GM18511 (cell line): ENCODE results near the gene SYNE1.
"Not testable (repeated sequence)": the region's sequence is repeated elsewhere in the genome, so short reads cannot be mapped to it uniquely, and the experiment has no call there.

Experiments used
- ATAC-seq: cut with Tn5 transposase; IDR thresholded peaks from one replicate; pipeline ENCODE4 v1.9.1; 2021; ENCODE audit warnings: mild to moderate bottlenecking, moderate library complexity; ENCODE audit not compliant: unreplicated experiment

SYNE1 gene

DNA sequence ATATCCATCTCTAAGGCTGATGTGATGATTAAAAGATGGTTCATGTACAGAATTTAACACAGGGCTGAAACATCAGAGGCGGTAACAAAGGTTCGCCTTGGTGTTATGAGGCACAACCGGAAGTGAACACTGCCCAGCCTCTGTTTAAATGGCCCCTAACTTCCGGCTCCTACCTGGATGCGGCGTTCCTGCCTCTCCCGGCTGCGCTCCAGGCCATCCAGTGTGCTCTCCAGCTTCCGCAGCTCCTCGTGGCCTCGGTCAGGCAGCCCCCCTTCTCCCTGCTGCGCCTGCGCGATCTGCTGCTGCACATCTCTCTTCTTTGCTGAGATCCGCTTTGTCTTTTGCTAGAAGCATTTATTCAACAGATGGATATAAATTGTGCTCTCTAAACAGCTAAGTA lies 195.3 kb downstream of the SYNE1 start:
- no peak for ATAC-seq

DNA sequence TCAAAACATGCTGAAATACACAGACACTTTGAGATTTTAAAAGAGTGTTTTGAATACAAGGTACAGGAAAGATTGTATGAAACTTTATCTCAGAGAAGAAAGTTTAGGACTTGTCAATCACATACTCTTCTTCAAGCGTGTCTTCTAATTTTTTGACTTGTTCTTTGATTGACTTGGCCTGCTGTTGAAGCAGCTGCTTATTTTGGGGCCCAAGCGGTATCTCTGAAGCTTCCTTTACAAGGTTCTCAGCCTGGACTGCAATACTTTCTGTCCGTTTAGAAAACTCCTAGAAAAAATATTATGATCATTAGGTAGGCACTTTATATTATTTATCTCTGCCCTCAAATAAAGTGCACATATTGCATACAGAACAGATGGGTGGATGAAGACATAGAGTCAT lies 201.3 kb downstream of the SYNE1 start:
- ATAC-seq: no peak

DNA sequence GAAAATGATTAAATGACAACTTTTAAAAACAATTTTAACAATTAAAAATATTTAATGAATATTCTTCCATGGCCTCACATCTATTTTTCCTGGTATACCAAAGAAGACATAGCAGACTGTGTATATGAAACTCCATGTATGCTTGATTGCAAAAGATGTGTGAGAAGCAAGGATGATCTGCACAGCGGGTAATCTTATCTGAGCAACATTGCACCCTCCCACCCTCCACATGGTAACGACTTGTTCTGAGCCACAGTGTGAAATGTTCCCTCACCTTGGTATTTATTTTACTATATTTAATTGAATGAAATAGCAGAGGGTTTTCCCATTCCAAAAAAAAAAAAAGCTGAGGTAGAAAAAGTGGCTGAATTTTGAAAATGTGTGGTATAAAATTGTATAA lies 204.4 kb downstream of the SYNE1 start:
- ATAC-seq: no peak

DNA sequence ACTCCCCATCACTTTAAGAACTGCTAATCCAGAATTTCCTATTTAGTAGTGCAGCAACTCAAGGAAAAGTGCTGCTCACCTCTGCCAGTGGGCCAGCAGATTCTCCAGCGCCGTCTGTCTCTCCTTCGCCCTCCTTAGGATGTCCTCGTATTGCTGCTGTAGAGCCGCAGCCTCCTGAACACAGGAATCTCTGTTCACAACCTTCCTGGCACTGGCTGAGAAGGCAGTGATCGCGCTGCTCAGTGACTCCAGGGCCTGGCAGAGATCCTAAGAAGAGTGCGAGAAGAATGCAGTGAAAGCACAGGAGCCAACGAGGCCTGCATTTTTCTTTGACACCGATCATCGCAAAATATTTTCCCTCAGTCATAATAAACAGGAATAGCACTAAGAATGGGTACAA lies 209.0 kb downstream of the SYNE1 start:
- ATAC-seq: no peak

DNA sequence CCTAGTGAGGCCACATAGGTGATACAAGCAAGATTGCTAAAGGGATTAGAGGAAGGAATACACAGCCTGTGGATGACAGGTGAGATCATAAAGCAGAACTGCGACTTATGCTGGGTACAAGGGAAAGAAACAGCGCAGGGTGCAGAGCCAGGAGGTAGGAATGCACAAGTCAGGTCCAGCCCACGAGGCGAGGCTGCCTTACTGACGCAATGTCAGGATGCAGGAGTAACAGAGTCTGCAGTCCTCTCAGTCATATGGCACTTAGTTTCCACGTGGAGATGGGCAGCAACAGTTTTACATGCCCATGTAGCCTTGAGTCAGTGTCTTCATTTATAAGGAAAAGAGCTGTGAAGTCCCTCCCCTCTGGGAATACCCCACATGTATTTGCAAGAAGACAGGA lies 210.9 kb downstream of the SYNE1 start:
- ATAC-seq: no peak

DNA sequence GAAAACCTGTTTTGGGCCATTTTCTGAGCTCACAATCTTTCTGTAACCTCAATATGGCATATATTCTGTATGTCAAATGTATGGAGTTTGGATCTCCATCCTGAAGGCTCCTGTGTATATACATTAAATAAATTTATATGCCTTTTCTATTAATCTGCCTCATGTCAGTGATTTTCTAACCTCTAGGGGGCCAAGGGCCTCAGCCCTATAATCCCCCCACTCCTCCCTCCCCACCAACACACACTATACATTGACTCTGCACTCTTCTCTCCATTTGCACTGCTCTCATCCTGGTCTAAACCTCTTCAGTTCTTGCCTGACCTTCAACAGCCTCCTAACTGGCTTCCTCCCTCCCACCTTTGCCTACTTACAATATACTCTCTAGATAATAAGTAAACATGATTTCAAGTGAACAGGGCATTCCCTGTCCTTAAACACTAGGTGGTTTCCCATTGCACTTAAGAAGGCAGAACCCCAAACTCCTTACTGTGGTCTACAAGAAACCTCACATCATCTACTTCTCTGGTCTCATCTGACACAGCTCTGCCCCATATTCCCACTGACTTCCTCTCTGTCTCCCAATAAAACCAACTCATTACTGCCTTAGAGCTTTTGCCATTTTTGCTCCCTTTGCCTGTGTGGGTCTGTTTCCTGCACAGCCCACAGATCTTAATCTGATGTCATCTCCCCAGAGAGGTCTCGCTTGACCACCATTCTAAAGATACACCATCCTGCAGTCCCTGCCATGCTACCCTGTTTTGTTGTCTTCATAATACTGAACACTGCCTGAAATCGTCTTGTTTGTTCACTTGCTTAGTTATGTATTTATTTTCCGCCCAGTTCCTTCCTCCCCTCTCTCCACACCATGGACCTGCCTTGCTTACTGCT lies 213.7 kb downstream of the SYNE1 start:
- ATAC-seq: peak; percentile 94

DNA sequence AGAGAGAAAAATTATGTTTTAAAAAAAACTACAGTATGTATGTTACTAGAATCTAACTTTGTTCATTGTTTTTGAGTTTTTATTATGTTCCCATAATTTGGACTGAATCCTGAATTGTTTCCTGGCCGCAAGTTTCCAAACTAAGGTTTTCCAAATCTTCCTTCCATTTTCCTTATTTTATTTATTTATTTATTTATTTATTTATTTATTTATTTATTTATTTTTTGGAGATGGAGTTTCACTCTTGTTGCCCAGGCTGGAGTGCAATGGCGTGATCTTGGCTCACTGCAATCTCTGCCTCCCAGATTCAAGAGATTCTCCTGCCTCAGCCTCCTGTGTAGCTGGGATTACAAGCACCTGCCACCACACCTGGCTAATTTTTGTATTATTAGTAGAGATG lies 215.7 kb downstream of the SYNE1 start:
- ATAC-seq: not testable (repeated sequence)

DNA sequence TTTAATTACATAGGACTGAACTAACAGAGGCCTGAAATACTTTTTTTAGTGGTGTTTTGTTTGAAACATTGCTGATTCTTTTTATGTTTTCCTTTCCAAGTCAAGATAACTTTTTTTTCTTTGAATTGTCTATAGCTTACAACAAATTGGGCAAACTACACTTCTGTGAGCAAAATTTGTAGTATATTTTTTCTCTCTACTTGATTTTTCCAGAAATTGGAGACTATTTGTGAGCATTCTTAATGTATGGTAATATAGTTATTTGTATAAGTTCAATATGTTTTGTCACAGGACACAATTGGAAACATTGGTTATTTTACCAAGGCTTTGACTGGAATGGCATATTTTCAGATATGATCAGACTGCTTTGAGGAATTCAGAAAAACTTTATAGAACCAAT lies 216.5 kb downstream of the SYNE1 start:
- no peak for ATAC-seq

DNA sequence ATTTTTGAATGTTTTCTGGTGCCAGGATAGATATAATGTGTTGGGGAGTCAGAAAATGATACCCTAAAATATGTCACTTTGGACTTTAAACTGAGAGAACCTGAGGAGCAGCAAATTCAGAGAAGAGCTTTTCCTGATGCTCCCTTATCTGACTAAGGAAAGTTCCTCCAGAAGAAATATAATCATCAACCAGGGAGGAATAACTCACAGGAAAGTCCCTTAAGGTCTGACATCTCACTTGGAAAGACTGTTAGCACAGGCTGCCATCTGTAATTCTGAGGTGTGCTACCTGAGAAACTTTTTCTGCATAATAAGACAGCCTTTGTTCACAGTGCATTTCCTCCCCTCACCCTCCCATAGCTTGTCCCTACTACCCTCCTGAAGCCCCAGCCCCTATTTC lies 218.6 kb downstream of the SYNE1 start:
- ATAC-seq: no peak

DNA sequence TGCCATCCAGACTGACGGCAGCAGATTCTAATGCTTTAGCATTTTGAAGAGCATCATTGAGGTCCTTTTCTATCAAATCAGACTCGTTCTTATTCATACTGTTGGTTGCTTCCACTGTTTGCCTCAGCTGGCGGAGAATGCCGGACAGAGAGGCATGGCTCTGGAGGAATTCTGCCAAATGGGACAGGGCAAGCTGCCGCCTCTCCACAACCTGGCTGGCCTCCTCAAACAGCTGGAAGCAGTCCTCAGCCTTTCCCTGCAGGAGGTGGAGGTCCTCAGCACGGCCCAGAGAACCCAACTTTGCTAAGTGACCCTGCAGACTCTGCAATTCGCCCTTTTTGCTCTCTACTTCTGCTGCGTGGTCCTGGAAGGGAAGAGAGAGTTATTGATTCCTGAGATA lies 220.5 kb downstream of the SYNE1 start:
- ATAC-seq: no peak

DNA sequence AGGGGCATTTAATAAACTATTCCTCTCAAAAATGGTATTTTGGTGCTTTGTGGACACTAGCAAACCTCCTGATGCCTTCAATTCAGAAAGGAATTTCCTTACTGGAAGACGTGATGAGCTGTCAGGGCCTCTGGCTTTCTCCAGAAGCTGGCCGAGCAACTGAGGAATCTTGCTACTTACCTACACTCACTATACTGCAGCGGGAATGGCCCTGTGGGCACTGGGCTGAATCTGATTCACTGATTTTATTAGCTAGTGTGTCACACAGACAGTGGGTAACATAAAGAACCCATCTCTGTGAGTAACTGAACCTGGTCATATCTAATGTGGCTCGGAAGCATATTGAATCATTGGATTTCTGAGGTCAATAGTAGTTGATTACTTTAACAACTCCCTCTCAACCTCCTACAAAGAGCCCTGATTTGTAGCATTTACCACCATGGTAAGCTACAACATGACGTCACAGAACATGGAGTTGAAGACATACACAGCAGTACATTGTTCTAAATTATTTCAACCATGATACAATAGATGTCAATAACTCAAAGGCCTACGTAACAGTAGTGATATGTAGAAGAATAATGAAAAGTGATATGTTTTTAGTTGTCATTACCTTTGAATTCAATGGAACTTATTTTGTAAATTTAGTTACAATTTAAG lies 232.1 kb downstream of the SYNE1 start:
- ATAC-seq: no peak

DNA sequence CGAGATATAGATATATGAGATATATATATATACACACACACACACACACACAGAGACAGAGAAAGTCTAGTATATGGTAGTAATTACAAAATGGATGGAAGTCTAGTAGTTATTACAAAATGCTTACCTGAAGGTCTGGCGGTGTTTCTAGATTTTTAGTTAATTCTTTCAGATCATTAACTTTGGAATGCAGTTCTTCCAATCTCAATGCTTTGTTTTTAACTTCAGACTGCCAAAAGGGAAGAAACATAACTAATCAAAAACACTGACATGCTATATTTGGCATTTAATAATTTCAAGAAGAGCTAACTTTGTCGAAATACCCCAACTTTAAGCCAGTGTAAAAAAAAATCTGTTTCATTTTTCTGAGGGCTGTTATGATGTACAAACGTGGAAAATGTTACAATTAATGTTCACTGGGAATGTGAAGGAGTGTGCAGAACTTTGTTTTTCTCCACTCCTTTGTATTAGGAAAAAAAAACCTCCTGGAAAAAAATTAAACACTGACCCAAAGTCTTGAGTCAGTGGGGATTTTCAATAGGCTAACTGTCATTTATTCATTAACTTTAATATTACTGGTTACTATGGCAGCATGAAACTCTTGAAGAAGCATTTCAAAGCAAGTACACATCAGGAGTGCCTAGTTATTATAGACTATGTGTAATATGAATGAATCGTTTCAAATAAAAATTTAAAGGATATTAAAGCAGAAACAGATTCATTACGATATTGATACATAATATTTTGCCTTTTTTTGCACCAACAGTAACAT lies 232.9 kb downstream of the SYNE1 start:
- peak; percentile 79 for ATAC-seq

DNA sequence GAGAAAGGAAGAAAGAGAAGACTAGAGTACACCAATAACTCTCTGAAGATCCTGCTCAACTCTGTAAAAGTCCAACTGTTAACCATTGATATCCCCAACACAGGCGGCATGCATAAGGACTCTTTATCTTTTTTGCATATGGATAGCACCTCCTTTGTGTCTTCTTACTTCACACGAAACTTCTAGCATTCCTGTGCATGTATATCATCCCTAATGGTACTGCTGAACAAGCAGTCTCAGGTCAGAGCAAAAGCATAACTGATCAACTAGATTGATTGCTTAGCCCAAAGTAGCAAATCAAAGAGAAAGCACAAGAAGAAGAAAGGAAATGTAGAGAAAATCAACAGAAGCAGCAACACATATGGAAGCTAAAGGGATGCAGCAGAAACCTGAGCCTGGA lies 234.4 kb downstream of the SYNE1 start:
- no peak for ATAC-seq

DNA sequence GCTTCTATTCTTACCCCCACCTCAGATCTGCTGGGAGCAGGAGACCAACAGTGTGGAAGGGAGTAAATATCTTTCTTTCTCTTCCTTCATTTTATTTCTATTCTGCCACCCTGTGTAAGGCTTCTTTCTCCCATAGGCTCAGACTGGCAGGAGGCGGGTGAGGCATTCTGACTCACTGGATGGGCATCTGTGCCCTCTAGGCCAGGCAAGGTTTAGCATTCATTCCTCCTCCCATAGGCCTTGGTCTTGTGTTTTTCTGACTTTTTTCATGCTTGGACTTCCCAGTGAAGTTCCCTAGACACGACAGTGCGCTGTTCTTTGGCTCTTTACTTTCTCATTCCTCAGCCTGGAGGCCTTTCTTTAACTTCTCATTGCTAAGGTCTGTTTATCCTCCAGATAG lies 235.2 kb downstream of the SYNE1 start:
- no peak for ATAC-seq

DNA sequence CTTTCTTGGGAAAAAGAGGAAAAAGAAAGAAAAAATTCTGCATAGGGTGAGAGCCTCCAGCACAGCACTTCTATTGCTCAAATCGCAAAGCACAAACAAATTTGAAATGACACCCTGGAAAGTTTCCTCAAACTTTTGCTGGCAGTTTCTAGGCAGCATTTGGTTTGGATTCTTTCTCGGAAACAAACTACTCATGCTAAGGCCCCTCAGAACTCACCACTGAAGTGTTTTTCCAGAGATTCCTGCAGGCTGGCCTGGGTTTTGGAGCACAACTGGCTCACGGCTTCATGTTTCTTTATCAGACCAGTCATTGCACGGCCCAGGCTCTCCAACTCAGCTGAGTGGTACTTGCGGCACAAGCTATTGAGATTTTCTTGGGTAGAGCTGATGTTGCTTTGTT lies 237.8 kb downstream of the SYNE1 start:
- no peak for ATAC-seq

DNA sequence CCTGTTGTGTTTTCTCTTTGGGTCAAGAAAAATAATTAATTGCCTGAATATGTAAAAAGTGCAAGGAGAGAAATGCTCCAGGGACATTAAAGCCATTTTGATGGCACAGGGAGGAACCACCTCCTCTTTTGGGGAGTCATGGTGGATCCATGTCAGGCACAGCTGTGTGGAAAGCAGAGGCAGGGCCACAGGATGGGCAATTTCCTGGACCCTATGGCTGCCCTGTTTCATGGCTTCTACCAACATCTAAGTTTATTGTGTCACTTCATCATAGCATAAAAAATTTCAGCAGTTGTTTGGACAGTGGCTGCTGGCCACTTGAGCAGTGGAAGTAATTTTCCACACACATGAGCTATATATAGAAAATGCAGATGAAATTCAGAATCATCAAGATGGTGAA lies 238.2 kb downstream of the SYNE1 start:
- ATAC-seq: no peak

DNA sequence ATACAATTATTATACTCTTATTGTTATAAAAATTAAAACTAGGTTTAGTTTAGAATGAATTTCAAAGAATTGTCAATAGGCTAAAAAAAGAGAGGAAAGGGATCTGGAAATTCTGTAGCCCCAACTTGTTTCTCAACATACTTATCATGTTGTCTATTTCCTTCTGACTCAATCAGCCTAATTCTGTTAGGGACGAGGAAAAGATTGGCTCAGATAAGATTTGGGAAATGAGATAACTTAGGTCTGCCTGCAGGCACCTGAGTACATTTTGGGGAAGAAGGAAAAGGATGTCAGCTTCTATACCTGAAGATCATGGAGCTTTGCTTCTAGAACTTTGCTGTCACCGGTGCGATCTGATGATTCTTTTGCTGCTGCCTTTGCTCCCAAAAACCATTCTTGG lies 238.8 kb downstream of the SYNE1 start:
- no peak for ATAC-seq

DNA sequence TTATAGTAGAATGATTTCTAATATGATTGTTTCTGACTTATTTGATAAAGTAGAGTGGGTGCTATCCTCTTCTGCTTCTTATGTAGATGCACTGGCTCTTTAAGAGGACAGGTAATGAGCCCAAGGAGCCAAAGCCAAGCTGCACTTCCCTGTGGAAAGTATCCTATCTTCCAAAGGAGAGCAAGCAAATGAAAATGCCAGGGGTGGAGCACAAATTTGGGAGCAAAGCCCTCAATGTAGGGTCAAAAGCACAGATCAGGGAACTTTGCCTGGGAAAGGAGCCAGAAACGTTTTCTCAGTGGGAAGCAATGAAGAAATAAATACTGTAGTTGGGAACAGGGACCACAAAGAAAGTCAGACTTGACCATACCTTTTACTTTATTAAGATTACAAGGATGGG lies 242.9 kb downstream of the SYNE1 start:
- no peak for ATAC-seq

DNA sequence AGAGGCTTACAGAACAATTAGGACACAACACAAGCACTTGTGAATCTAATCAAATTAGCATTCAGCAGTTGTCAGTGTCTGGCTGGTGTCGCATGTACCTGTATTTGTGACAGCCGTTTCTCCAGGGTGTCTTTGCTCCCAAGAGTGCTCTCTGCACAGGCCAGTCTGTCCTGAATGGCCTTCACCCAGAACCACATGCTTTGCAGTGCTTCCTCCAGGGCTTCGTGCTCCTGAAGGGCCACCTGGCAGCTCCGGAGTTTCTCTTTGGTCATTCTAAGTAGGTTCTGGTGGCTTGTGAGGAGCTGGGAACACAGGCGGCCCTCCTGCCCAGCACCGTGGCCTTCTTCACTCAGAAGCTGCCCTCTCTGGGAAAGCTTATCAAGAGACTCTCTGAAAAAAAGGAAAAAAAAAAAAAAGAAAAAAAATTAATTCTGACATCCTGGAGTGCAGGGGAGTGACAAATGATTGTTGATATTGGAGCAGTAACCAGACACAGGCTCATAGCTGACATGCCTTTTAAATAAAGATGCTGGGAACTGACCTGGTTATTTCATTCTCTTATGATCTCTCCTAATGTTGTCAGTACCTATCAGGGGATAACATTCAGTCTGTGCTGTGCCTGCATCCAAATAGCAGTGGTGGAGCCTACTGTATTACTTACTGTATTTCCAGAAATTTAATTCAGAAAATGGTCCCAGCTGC lies 245.8 kb downstream of the SYNE1 start:
- no peak for ATAC-seq

DNA sequence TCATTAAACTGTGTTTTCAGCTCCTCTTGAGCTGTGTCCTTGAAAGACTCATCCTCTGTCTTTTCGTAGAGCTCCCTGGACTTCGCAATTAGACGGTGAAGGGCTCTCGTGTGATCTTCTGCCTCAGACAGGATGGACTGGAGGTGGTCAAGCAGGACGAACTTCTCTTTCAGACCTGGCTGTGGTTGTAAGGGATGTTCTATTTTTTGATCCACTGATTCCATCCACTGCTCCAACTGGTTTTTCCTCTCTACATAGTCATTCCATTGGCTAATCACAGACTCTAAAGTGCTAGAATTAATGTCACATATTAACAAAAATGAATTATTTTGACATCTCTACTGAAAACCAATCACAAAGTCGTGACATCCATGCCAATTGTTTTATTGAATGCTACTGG lies 250.1 kb downstream of the SYNE1 start:
- ATAC-seq: no peak

DNA sequence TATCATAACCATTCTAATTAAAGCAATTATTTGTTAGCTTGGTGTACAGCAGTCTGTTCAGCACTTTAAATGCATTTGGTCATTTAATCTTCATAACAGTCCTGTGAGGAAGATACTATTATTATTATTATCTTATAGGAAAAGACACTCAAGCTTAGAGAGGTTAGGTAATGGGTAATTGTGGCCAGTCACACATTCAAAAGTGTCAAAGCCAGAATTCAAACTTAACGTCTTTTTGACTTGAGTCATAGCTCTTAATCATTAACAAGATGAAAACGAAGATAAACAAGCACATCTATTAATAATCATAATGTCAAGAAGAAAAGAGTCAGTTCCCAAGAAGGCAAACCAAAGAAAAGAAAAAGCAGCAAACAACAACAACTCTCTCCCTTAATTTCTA lies 251.0 kb downstream of the SYNE1 start:
- ATAC-seq: no peak
